ENCODE results near the gene WWC2.

GRCh38 chr4:183211533-183211932 is 112.5 kb downstream of the WWC2 start:
- TF ChIP-seq CTCF (IDR thresholded peaks at IDR 0.05) (no peak), POLR2AphosphoS5 (IDR thresholded peaks at IDR 0.05) (no peak), POLR2A (IDR thresholded peaks at IDR 0.05) (no peak), EP300 (IDR thresholded peaks at IDR 0.05) (no peak)
